Mesendoderm (in vitro differentiated cells): Measurements from ENCODE around the gene SLC35B4.
A peak's percentile ranks its signal among the peaks of the same experiment; 100 is the strongest.

Source experiments
- DNase-seq: peaks from one replicate; pipeline ENCODE4 v3.0.0; 2013
- H2AK5ac ChIP-seq: 2 replicates; pipeline ENCODE4 v1.6.1; 2013; ENCODE audit warnings: low read length, inconsistent platforms
- H2BK120ac ChIP-seq: 2 replicates; pipeline ENCODE4 v1.6.1; 2013; ENCODE audit warnings: low read depth, mild to moderate bottlenecking, low read length, moderate library complexity, mixed read lengths
- H2BK15ac ChIP-seq: replicated peaks from 2 replicates; pipeline ENCODE4 v1.6.1; 2013; ENCODE audit warnings: low read depth, mild to moderate bottlenecking, moderate library complexity
- H2BK5ac ChIP-seq: 2 replicates; pipeline ENCODE4 v1.6.1; 2013; ENCODE audit warnings: low read length, inconsistent platforms
- H3K18ac ChIP-seq: 2 replicates; pipeline ENCODE4 v1.6.1; 2013; ENCODE audit warnings: mild to moderate bottlenecking, low read length, mixed read lengths
- H3K23ac ChIP-seq: one replicate; pipeline ENCODE4 v1.6.1; 2013; ENCODE audit warnings: low read length
- H3K27ac ChIP-seq: 2 replicates; pipeline ENCODE4 v1.5.1; 2013; ENCODE audit warnings: low read depth, mild to moderate bottlenecking, inconsistent platforms, low read length, moderate library complexity
- H3K27me3 ChIP-seq: 2 replicates; pipeline ENCODE4 v1.6.1; 2013; ENCODE audit warnings: low read length, control low read depth, mild to moderate bottlenecking, inconsistent platforms; ENCODE audit not compliant: insufficient read depth, poor library complexity
- H3K36me3 ChIP-seq: 2 replicates; pipeline ENCODE4 v1.6.1; 2013; ENCODE audit warnings: low read length, inconsistent platforms; ENCODE audit not compliant: control insufficient read depth, insufficient read depth
- H3K4ac ChIP-seq: one replicate; pipeline ENCODE4 v1.6.1; 2013; ENCODE audit warnings: low read depth, mild to moderate bottlenecking, low read length, moderate library complexity
- H3K4me1 ChIP-seq: 2 replicates; pipeline ENCODE4 v1.6.1; 2013; ENCODE audit warnings: low read depth, low read length, inconsistent platforms; ENCODE audit not compliant: control insufficient read depth
- H3K4me2 ChIP-seq: 2 replicates; pipeline ENCODE4 v1.6.1; 2013; ENCODE audit warnings: low read length
- H3K4me3 ChIP-seq: 2 replicates; pipeline ENCODE4 v1.5.1; 2013; ENCODE audit warnings: mild to moderate bottlenecking, low read length
- H3K56ac ChIP-seq: one replicate; pipeline ENCODE4 v1.6.1; 2013; ENCODE audit warnings: low read length
- H3K79me1 ChIP-seq: 2 replicates; pipeline ENCODE4 v1.6.1; 2013; ENCODE audit warnings: low read length, inconsistent platforms
- H3K79me2 ChIP-seq: 2 replicates; pipeline ENCODE4 v1.6.1; 2013; ENCODE audit warnings: mild to moderate bottlenecking, low read length; ENCODE audit not compliant: control insufficient read depth, insufficient read depth
- H3K9ac ChIP-seq: 2 replicates; pipeline ENCODE4 v1.6.1; 2013; ENCODE audit warnings: low read length, inconsistent platforms
- H4K5ac ChIP-seq: one replicate; pipeline ENCODE4 v1.6.1; 2013; ENCODE audit warnings: low read length
- H4K8ac ChIP-seq: one replicate; pipeline ENCODE4 v1.6.1; 2013; ENCODE audit warnings: low read depth, mild to moderate bottlenecking, control low read depth, low read length, moderate library complexity
- WGBS: extraction: QIAGEN DNeasy Blood & Tissue Kit; methylation state at CpG from one replicate; pipeline ENCODE4 v1.1.7; 2013; ENCODE audit warnings: low lambda C conversion rate, missing lambda C conversion rate; ENCODE audit not compliant: insufficient coverage; ENCODE audit errors: extremely low coverage; 5-methylcytosine and 5-hydroxymethylcytosine counted together

Gene SLC35B4

DNA sequence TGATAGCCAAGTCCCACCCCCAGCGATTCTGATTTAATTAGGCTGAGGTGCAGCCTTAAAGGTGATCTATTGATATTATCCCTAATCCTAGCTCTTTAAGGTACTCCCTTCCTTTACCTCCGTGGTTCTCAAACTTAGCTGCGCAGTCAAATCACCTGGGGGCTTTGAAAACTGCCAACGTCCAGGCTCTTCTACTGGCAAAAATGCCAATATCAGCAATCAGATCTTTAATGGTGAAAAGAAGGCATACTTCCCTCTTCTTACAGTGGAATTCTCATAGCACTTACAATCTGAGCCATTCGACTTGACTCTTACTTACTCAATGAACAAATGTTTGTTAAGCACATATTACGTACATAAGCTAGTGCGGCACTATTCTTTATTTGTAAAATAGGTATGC is 704 bp upstream of the SLC35B4 start:
- WGBS = no CpG with 5 or more reads among the region's 7 CpGs
- no peak overlapping the region for H3K18ac ChIP-seq
- no peak overlapping the region for H3K27ac ChIP-seq
- peak overlapping the region; percentile 31 for H3K4me2 ChIP-seq
- H3K9ac ChIP-seq = peak overlapping the region; percentile 36
- peaks cover 3% of the 10 kb centered on the region for H3K79me1 ChIP-seq
- peaks cover 2% of the 10 kb centered on the region for H3K79me2 ChIP-seq
- H2AK5ac ChIP-seq = no peak overlapping the region
- no peak overlapping the region for H2BK120ac ChIP-seq
- DNase-seq = no peak
- H3K36me3 ChIP-seq = no peaks in the 10 kb centered on the region
- peak overlapping the region; percentile 49 for H3K56ac ChIP-seq
- H3K4ac ChIP-seq = no peak overlapping the region
- H3K4me3 ChIP-seq = no peak overlapping the region
- no peak overlapping the region for H2BK5ac ChIP-seq
- no peak overlapping the region for H4K8ac ChIP-seq
- H3K23ac ChIP-seq = no peak overlapping the region
- no peaks in the 10 kb centered on the region for H3K27me3 ChIP-seq
- H2BK15ac ChIP-seq = no peak overlapping the region
- no peak overlapping the region for H4K5ac ChIP-seq
- H3K4me1 ChIP-seq = peaks cover 5% of the 10 kb centered on the region

DNA sequence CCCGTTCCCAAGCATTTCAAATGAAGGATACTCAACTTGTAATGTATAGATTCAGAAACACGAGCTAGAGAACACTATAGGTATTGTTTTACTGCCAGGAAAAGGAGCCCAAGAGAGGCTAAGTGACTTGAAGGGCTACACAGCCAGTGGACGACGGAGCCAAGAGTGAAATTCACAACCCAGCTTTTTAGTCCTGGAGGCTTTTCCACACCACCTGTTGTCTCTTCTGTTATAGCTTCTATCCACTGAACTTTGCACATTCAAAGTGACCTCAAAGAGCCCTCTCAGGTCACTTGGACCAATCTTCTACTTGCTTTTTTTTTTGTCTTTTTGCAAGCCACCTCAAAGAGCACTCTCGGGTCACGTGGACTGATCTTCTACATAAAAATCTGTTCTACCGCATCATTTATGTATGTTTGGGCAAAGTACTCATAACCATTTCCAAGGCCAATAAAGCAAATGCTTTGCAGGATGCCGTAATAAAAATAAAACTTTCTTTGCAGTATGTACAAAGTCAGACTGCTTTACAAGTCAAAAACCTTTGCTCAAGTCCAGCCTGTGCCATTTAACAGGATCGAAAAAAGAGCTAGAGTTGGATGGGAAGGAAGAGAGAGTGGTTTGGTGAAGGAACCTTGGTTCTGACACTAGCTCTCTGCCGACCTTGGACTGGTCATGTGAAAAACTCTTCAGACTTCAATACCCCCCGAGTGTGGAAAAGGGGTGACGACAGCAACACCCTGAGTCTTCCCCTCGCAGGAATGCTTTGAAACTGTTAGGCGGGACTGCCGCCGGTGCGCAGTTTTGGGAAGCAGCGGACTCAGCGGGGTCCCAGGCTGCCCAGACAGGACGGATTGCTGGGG is 821 bp downstream of the SLC35B4 start:
- Histone ChIP-seq H3K4me2 (peak overlapping the region; percentile 97), H2BK15ac (no peak overlapping the region), H2AK5ac (no peak overlapping the region), H3K79me1 (peaks cover 5% of the 10 kb centered on the region), H3K4me3 (peak overlapping the region; percentile 56), H3K23ac (peak overlapping the region; percentile 3), H3K9ac (peak overlapping the region; percentile 62), H2BK120ac (no peak overlapping the region), H3K4me1 (peaks cover 5% of the 10 kb centered on the region), H4K8ac (no peak overlapping the region), H3K79me2 (peaks cover 2% of the 10 kb centered on the region), H3K36me3 (no peaks in the 10 kb centered on the region), H3K18ac (peak overlapping the region; percentile 41), H2BK5ac (no peak overlapping the region), H4K5ac (peak overlapping the region; percentile 71), H3K56ac (peak overlapping the region; percentile 97), H3K27ac (peak overlapping the region; percentile 46), H3K27me3 (no peaks in the 10 kb centered on the region), H3K4ac (peak overlapping the region; percentile 84)
- no CpG with 5 or more reads among the region's 20 CpGs for WGBS
- peak; percentile 45 for DNase-seq

DNA sequence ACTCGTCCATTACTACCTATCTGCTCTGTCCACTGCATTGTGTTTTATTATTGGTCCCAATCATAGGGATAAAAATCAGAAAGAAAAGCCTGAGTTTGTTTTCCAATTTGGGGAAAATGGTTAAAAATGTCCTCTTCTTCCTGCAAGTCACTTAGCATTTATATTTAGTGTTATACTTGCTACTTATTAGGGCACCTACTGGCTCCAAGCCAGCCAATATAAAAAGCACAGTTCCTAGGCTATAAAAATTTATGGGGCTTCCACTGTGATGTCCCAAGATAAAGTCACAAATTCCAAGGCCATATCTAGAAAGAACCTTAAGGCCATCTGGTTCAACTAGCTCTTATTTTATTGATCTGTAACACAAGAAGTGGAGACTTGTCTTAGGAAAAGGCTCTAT is 3.2 kb downstream of the SLC35B4 start:
- Histone ChIP-seq H3K27me3 (no peaks in the 10 kb centered on the region), H4K8ac (no peak overlapping the region), H3K36me3 (no peaks in the 10 kb centered on the region), H3K56ac (no peak overlapping the region), H3K23ac (no peak overlapping the region), H4K5ac (no peak overlapping the region), H3K27ac (no peak overlapping the region), H3K79me2 (peaks cover 2% of the 10 kb centered on the region), H3K4ac (no peak overlapping the region), H3K9ac (no peak overlapping the region), H3K4me2 (no peak overlapping the region), H2BK120ac (no peak overlapping the region), H3K4me3 (no peak overlapping the region), H2BK15ac (no peak overlapping the region), H3K18ac (no peak overlapping the region), H3K79me1 (peaks cover 5% of the 10 kb centered on the region), H3K4me1 (peaks cover 5% of the 10 kb centered on the region), H2BK5ac (no peak overlapping the region), H2AK5ac (no peak overlapping the region)
- no peak for DNase-seq
- no CpG with 5 or more reads among the region's 1 CpG for WGBS

DNA sequence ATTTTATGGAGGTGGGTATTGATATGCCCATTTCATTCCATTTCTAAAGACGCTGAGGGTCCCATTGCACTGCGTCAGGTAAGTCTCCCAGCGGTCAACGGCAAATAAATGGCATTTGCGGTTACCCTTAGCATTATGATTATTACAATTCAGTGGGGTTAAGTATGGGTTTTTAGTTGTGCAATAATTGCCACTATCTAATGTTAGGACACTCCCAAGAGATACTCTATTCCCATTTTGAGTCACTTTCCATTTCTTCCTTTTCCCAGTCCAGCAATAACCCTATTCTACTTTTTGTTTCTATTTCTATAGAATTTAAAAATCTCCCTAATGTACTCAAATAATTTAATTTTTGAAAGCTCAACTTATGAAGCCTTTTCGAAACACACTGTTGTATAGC is 4.0 kb downstream of the SLC35B4 start:
- Histone ChIP-seq H4K5ac (no peak overlapping the region), H3K23ac (no peak overlapping the region), H3K27ac (no peak overlapping the region), H3K4me2 (no peak overlapping the region), H3K9ac (no peak overlapping the region), H3K4me1 (peaks cover 5% of the 10 kb centered on the region), H2BK120ac (no peak overlapping the region), H3K36me3 (no peaks in the 10 kb centered on the region), H2AK5ac (no peak overlapping the region), H2BK15ac (no peak overlapping the region), H2BK5ac (no peak overlapping the region), H3K18ac (no peak overlapping the region), H3K56ac (no peak overlapping the region), H3K79me1 (peaks cover 5% of the 10 kb centered on the region), H3K27me3 (no peaks in the 10 kb centered on the region), H3K79me2 (peaks cover 2% of the 10 kb centered on the region), H3K4ac (no peak overlapping the region), H4K8ac (no peak overlapping the region), H3K4me3 (no peak overlapping the region)
- WGBS = no CpG with 5 or more reads among the region's 6 CpGs
- no peak for DNase-seq

DNA sequence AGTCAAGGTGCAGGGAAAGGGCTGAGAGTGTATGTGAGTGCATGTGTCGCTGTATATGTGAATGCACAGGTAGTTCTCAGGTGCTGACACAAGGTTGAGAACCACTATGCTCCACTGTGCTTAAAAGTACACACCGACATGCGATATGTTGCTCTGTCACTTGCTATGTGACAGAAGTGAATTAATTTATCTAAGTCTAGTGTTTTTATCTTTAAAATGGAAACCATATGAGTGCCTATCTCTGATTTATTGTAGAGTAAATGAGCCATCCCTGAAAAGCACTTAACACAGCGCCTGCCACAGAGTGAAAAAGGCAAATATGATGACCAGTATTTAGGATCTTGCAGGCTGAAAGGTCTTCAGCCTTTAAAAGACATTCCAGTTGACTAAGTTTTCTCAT is 4.9 kb downstream of the SLC35B4 start:
- Histone ChIP-seq H3K4ac (no peak overlapping the region), H3K27ac (no peak overlapping the region), H3K36me3 (no peaks in the 10 kb centered on the region), H4K8ac (no peak overlapping the region), H2BK15ac (no peak overlapping the region), H3K79me2 (peaks cover 2% of the 10 kb centered on the region), H3K79me1 (peaks cover 5% of the 10 kb centered on the region), H2BK120ac (no peak overlapping the region), H2AK5ac (no peak overlapping the region), H3K18ac (no peak overlapping the region), H3K4me1 (peaks cover 5% of the 10 kb centered on the region), H4K5ac (no peak overlapping the region), H3K9ac (no peak overlapping the region), H3K56ac (no peak overlapping the region), H3K4me2 (no peak overlapping the region), H2BK5ac (no peak overlapping the region), H3K23ac (no peak overlapping the region), H3K27me3 (no peaks in the 10 kb centered on the region), H3K4me3 (no peak overlapping the region)
- DNase-seq = no peak
- no CpG with 5 or more reads among the region's 4 CpGs for WGBS

DNA sequence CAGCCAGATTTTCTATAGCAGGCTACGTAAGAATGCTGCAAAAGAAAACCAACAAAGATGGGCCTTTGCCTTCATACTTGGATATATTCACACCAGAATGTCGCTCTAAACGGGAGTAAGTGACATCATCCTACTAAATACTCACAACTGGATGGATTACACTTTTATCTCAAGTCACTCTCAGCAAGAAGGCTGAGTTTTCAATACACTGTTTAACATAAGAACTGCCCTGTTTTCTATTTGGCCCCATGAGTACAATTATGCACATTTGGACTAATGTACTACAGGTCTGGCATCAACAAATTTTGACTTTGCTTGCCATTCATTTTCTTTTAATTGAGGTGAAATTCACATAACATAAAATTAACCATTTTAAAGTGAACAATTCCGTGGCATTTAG is 8.2 kb downstream of the SLC35B4 start:
- Histone ChIP-seq H3K4me3 (no peak overlapping the region), H3K56ac (no peak overlapping the region), H2AK5ac (no peak overlapping the region), H3K36me3 (no peaks in the 10 kb centered on the region), H3K27ac (no peak overlapping the region), H4K5ac (no peak overlapping the region), H3K4me2 (no peak overlapping the region), H3K4me1 (no peaks in the 10 kb centered on the region), H3K18ac (no peak overlapping the region), H3K23ac (no peak overlapping the region), H3K79me1 (peaks cover 2% of the 10 kb centered on the region), H3K9ac (no peak overlapping the region), H2BK15ac (no peak overlapping the region), H2BK120ac (no peak overlapping the region), H3K27me3 (no peaks in the 10 kb centered on the region), H2BK5ac (no peak overlapping the region), H3K79me2 (no peaks in the 10 kb centered on the region), H4K8ac (no peak overlapping the region), H3K4ac (no peak overlapping the region)
- no peak for DNase-seq
- no CpG with 5 or more reads among the region's 4 CpGs for WGBS
